RPMI8226 (cell line): ENCODE data around the gene SARS2.
"Not testable (repeated sequence)": the region's sequence is repeated elsewhere in the genome, so short reads cannot be mapped to it uniquely, and the experiment has no call there.

Source experiments
- DNase-seq: peaks from one replicate; pipeline ENCODE4 v3.0.0-alpha.2; 2015

The SARS2 gene, protein sequence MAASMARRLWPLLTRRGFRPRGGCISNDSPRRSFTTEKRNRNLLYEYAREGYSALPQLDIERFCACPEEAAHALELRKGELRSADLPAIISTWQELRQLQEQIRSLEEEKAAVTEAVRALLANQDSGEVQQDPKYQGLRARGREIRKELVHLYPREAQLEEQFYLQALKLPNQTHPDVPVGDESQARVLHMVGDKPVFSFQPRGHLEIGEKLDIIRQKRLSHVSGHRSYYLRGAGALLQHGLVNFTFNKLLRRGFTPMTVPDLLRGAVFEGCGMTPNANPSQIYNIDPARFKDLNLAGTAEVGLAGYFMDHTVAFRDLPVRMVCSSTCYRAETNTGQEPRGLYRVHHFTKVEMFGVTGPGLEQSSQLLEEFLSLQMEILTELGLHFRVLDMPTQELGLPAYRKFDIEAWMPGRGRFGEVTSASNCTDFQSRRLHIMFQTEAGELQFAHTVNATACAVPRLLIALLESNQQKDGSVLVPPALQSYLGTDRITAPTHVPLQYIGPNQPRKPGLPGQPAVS

DNA sequence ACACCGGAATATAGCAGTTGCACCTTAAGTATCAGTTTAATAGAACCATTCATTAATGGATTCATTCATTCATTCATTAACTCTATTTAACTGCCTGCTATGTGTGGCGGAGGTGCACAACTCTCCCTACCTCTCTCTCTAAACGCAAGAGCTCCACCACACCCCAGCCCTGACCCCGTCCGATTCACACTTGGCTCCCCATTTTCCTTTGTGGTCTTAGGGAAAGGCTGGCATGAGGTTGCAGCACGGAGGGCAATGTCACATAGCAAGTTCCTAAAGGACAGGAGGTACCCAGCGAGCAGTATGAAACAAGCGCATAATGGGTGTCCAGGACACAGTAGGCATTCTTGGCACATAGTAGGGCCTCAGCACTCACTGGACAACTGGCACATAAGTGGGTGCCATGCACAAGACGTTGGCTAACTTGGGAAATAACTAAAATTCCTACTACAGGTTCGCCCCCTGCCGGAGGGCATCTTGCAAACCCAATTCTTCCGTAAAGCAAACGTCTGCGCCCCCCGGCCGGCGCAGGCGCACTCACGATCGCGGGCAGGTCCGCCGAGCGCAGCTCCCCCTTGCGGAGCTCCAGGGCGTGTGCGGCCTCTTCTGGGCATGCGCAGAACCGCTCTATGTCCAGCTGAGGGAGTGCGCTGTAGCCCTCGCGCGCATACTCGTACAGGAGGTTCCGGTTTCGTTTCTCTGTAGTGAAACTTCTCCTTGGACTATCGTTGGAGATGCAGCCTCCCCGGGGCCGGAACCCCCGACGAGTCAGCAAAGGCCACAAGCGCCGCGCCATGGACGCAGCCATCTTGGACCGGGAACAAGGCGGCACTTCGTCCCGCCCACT is at the start of gene SARS2:
Gene SARS2 (minus strand): TSS at position 835 of the 847 bp plus-strand sequence. CDS start 27 bp downstream, at position 808.
- peak; percentile 89 for DNase-seq

DNA sequence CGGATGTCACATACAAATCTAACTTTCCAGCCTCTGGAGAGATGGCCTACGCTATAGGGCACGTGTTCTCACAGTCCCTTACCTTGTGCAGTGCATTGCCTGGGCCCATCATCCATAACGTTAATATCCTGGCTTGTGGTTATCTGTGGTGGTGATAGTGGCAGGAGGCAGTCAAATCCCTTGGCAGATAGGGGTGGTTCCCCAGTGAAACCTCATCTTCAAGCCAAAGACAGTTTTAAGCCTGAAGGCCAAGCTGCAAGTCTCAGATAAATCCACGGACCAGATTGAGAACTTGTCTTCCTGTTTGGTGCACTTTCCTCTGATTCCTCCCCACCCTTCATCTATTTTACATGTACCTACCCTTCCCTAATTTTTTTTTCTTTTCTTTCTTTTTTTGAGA is 49.2 kb upstream of the SARS2 start:
- DNase-seq = no peak

- no peak for DNase-seq
Observed at GRCh38 chr19:38978326-38978689, 47.7 kb upstream of the SARS2 start.

DNA sequence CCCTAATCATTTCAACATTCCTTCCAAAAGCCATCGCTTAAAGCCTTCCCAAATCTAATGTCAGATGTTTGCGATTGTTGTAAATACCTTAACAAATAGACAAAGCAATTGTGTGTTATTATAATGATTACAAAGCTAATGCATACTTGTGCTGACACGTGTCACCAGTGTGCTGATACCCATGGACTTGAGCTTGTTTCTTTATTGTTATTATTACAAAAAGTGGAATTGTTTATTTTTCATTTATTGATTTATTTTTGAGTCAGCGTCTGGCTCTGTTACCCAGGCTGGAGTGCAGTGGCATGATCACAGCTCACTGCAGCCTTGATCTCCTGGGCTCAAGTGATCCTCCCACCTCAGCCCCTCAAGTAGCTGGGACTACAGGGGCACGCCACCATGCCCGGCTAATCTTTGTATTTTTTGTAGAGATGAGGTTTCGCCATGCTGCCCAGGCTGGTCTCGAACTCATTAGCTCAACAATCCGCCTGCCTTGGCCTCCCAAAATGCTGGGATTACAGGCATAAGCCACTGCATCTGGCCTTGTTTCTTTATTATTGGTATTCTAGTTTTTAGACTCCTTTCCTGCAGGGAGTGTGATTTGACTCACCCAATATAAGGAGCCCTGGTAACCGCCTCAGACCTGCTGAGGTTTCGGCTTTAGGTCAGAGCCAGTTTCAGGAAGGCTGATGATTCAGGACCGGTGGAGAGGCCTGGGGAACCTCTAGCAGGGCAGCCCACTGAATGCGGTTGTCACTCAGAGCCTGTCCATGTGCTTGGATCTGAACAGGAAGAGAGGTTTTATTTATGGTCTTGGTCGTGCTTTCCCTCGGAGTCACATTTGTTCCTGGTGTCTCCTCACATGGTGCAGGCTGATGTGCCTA is 47.1 kb upstream of the SARS2 start:
- DNase-seq = peak; percentile 31

DNA sequence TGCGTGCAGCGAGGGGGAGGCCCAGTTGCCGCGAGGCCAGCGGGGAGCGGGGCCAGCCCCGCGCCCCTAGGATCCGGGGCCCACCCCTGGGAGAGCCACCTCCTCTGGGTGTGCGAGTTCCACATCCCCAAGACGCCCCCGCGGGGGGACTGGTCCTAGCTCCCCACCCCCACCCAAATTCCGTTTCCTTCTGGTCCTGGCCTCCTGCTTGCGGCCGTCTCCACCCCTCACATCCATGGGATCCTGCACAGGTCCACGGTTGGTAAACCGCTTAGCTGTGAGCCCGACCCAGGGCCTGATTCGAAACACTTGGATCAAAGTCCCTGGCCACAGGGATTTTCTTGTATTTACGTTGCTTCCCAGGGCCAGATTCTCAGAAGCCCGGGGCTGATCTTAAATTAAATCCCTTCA is 45.3 kb upstream of the SARS2 start:
- DNase-seq = no peak

- DNase-seq = no peak
Observed at GRCh38 chr19:38975214-38975860, 44.8 kb upstream of the SARS2 start, which contains the start of gene FBXO17. TSS of gene FBXO17 (minus strand) at chr19:38975742. CDS start at chr19:38950319, 25,423 bp downstream.

DNA sequence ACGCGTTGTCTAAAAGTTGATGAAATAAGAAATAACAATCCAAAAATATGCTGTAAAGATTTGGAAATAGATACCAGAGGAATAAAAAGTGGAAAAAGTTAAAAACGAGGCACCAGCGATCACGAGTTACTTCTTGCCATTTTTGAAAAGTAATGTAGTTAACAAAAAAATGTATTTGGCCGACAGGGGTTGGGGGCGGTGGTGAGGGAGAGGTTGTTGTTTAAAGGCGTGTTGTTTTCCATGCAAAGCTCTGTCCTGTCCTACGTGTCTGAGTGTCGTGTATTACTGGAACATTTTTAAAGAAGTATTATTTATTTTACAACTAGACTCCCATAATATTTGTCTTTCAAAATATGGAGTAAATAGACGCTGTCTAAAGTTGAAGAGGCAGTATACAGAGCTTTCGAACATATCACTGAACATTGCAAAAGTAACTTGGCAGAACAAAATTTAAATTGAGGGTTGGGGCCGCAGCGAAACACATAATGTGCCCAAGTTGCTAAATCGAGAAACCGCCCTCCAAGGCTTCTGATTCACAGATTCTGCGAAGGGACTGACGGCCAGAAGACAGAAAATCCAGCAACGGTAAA is 44.2 kb upstream of the SARS2 start:
- no peak for DNase-seq

- DNase-seq = no peak
Observed at GRCh38 chr19:38971672-38972071, 41.1 kb upstream of the SARS2 start.

- no peak for DNase-seq
Observed at GRCh38 chr19:38970664-38971532, 40.3 kb upstream of the SARS2 start.

- not testable (repeated sequence) for DNase-seq
Observed at GRCh38 chr19:38966149-38966548, 35.6 kb upstream of the SARS2 start.

- DNase-seq = no peak
Observed at GRCh38 chr19:38964738-38965137, 34.2 kb upstream of the SARS2 start.

DNA sequence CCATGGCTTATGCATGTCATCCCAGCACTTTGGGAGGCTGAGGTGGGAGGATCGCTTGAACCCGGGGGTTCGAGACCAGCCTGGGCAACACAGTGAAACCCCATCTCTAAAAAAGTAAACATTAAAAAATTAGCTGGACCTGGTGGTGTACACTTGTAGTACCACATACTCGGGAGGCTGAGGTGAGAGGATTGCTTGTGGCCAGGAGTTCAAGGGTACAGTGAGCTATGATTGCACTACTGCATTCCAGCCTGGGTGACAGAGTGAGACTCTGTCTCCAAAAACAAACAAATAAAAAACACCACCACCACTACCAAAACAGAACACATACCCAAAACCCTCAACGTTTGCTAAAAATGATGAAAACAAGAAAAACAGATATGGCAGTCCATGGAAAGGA is 29.1 kb upstream of the SARS2 start:
- no peak for DNase-seq

DNA sequence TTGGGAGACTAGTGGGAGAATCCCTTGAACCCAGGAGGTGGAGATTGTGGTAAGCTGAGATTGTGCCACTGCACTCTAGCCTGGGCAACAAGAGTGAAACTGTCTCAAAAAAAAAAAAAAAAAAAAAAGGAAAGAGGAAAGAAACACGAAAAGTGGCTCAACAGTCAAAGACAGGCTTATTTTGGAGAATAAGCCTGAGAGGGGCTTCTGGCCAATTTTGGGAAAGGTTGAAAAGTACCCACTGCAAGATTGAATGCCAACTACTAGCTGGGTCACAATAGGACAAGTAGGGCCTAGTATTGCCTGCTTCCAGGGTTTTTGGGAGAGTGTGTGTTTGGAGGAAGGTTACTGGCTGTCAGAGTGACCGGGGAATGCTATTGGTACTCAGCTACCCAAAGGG is 27.7 kb upstream of the SARS2 start:
- no peak for DNase-seq

- DNase-seq = no peak
Observed at GRCh38 chr19:38956264-38956663, 25.7 kb upstream of the SARS2 start.

DNA sequence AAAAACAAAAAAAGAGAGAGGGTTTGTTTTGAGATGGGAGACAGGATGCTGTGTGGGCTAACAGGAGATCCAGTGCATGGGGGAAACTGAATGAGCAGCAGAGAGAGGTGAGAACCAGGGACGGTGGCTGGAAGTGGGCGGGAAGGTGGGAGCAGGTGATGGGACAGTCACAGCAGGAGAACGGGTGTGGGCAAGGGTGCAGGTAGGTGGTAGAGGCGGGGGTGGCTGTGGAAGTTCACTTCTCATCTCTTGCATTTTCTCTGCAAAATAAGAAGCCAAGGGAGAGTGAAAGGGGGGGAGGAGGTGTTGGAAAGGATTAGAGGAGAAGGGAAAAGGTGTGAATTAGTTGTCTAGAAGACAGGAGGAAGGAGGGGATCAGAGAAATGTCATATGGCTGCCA is 23.1 kb upstream of the SARS2 start:
- DNase-seq = no peak

DNA sequence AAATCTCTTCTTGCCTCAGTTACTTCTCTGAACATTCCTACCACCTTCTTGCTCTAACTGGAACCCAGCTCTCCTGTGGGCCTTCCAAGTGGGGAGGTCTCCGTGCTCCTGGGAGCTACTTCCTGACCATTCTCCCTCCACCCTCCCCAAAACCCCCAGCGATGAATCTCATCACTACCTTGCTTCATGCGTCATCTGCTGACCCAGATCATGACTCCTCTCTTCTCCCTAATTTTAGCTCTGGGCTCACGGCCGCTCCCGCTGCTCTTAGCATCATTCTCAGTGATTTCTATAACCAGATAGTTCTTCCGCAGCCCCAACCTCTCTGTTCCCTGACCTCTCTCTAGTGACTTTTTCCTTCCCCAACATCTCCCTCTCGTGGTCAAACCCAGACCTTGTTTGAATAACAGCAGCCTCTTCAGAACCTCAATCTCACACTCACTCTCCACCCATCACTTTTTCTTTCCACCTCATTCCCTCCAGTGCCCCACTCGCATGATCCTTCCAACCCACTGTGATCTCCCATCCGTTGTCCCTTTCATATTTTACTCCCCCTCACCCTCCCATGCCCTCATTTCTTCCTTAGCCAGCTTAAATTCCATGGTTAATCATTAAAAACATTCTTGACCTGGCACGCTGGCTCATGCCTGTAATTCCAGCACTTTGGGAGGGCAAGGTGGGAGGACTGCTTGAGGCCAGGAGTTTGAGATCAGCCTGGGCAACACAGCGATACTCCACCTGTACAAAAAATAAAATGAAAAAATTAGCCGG is 22.0 kb upstream of the SARS2 start:
- peak; percentile 60 for DNase-seq

DNA sequence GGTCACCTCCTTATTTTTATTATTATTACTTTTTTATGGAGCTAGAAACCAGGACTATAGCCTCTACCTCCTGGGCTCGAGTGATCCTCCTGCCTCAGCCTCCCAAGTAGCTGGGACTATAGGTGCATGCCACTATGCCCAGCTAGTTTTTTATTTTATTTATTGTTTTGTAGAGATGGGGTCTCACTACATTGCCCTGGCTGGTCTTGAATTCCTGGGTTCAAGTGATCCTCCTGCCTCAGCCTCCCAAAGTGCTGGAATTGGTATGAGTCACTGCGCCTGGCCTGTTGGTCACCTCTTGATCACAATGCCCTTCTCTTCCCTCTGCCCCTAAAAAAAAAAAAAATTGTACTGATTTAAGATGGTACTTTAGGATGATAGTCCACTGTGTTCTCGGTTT is 20.6 kb upstream of the SARS2 start:
- no peak for DNase-seq

DNA sequence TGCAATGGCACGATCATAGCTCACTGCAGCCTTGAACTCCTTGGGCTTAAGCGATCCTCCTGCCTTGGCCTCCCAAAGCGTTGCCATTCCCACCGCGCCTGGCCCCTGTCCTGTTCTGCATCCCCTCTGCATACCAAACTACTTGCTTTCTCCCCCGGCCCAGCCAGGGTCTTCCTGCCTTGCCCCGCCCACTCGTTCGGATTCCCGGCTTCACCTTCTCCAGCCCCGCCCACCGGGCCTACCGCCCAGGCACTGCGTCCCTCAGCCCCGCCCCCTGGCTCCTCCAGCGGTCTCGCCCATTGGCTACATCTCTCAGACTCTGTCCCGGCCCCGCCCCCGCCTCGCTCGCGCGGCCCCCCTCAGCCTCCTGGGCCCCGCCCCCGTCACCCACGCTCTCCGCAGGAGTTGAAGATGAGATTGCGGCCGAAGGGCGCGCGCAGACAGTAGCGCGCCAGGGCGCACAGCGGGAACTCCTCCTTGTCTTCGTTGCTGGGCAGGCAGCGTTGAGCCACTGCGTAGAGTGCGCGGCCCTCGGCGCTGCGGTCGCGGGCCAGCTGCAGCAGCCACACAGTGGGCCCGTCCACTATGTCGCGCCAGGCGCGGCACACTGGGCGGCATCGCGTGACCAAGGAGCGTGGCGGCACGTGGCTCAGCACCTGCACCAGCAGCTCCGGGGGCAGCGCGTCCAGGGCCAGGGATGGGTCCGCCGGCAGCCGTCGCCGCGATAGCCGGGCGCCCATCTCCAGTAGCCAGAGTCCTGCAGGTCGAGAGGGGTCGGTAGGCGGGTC is 19.2 kb upstream of the SARS2 start:
- no peak for DNase-seq
